Measurements from ENCODE around the gene DNAJC6.

The DNAJC6 gene

GRCh38 chr1:65311760-65312159 lies 2.4 kb downstream of the DNAJC6 start:
- Histone ChIP-seq H3K9me3 (ENCODE audit: low read length) (no peaks in the 10 kb centered on the region), H3K36me3 (ENCODE audit: insufficient read depth, low read length) (no peaks in the 10 kb centered on the region), H2AFZ (ENCODE audit: low read depth, low read length) (no peak overlapping the region), H3K4me3 (ENCODE audit: low read length) (no peak overlapping the region), H3K4me1 (ENCODE audit: insufficient read depth, low read length) (peaks cover 15% of the 10 kb centered on the region), H3K27me3 (ENCODE audit: insufficient read depth, low read length) (peaks cover 14% of the 10 kb centered on the region)

GRCh38 chr1:65316233-65316632 lies 6.9 kb downstream of the DNAJC6 start:
- H3K27me3 ChIP-seq (ENCODE audit: insufficient read depth, low read length): peaks cover 3% of the 10 kb centered on the region
- H3K36me3 ChIP-seq (ENCODE audit: insufficient read depth, low read length): no peaks in the 10 kb centered on the region
- H2AFZ ChIP-seq (ENCODE audit: low read depth, low read length): no peak overlapping the region
- peaks cover 3% of the 10 kb centered on the region for H3K9me3 ChIP-seq (ENCODE audit: low read length)
- H3K4me3 ChIP-seq (ENCODE audit: low read length): no peak overlapping the region
- H3K4me1 ChIP-seq (ENCODE audit: insufficient read depth, low read length): no peaks in the 10 kb centered on the region

GRCh38 chr1:65317866-65318653 lies 8.7 kb downstream of the DNAJC6 start:
- Histone ChIP-seq H3K9me3 (ENCODE audit: low read length) (peaks cover 3% of the 10 kb centered on the region), H3K4me3 (ENCODE audit: low read length) (no peak overlapping the region), H2AFZ (ENCODE audit: low read depth, low read length) (no peak overlapping the region), H3K4me1 (ENCODE audit: insufficient read depth, low read length) (no peaks in the 10 kb centered on the region), H3K27me3 (ENCODE audit: insufficient read depth, low read length) (peaks cover 3% of the 10 kb centered on the region), H3K36me3 (ENCODE audit: insufficient read depth, low read length) (no peaks in the 10 kb centered on the region)

GRCh38 chr1:65319141-65319540 lies 9.8 kb downstream of the DNAJC6 start:
- no peaks in the 10 kb centered on the region for H3K4me1 ChIP-seq (ENCODE audit: insufficient read depth, low read length)
- H2AFZ ChIP-seq (ENCODE audit: low read depth, low read length): no peak overlapping the region
- H3K9me3 ChIP-seq (ENCODE audit: low read length): peaks cover 3% of the 10 kb centered on the region
- H3K36me3 ChIP-seq (ENCODE audit: insufficient read depth, low read length): no peaks in the 10 kb centered on the region
- no peak overlapping the region for H3K4me3 ChIP-seq (ENCODE audit: low read length)
- H3K27me3 ChIP-seq (ENCODE audit: insufficient read depth, low read length): peaks cover 3% of the 10 kb centered on the region

- Histone ChIP-seq H3K27me3 (ENCODE audit: insufficient read depth, low read length) (peaks cover 3% of the 10 kb centered on the region), H3K4me3 (ENCODE audit: low read length) (no peak overlapping the region), H2AFZ (ENCODE audit: low read depth, low read length) (no peak overlapping the region), H3K9me3 (ENCODE audit: low read length) (peaks cover 3% of the 10 kb centered on the region), H3K4me1 (ENCODE audit: insufficient read depth, low read length) (no peaks in the 10 kb centered on the region), H3K36me3 (ENCODE audit: insufficient read depth, low read length) (no peaks in the 10 kb centered on the region)
Measured at GRCh38 chr1:65319754-65320153, 10.4 kb downstream of the DNAJC6 start.

- H3K27me3 ChIP-seq (ENCODE audit: insufficient read depth, low read length): peaks cover 3% of the 10 kb centered on the region
- no peak overlapping the region for H3K4me3 ChIP-seq (ENCODE audit: low read length)
- peaks cover 3% of the 10 kb centered on the region for H3K9me3 ChIP-seq (ENCODE audit: low read length)
Measured at GRCh38 chr1:65321879-65322278, 12.5 kb downstream of the DNAJC6 start.

GRCh38 chr1:65323246-65323645 lies 13.9 kb downstream of the DNAJC6 start:
- H3K9me3 ChIP-seq (ENCODE audit: low read length): peaks cover 3% of the 10 kb centered on the region
- H3K4me3 ChIP-seq (ENCODE audit: low read length): no peak overlapping the region
- no peak overlapping the region for H2AFZ ChIP-seq (ENCODE audit: low read depth, low read length)
- peaks cover 3% of the 10 kb centered on the region for H3K27me3 ChIP-seq (ENCODE audit: insufficient read depth, low read length)
- no peaks in the 10 kb centered on the region for H3K36me3 ChIP-seq (ENCODE audit: insufficient read depth, low read length)
- H3K4me1 ChIP-seq (ENCODE audit: insufficient read depth, low read length): no peaks in the 10 kb centered on the region

More at GRCh38 chr1:65321879-65322278, 12.5 kb downstream of the DNAJC6 start:
- no peak overlapping the region for H2AFZ ChIP-seq (ENCODE audit: low read depth, low read length)
- H3K4me1 ChIP-seq (ENCODE audit: insufficient read depth, low read length): no peaks in the 10 kb centered on the region
- H3K36me3 ChIP-seq (ENCODE audit: insufficient read depth, low read length): no peaks in the 10 kb centered on the region

GRCh38 chr1:65330021-65330420 lies 20.7 kb downstream of the DNAJC6 start:
- H3K27me3 ChIP-seq (ENCODE audit: insufficient read depth, low read length): peaks cover 5% of the 10 kb centered on the region
- H3K36me3 ChIP-seq (ENCODE audit: insufficient read depth, low read length): no peaks in the 10 kb centered on the region
- H3K4me3 ChIP-seq (ENCODE audit: low read length): no peak overlapping the region
- no peaks in the 10 kb centered on the region for H3K4me1 ChIP-seq (ENCODE audit: insufficient read depth, low read length)
- H2AFZ ChIP-seq (ENCODE audit: low read depth, low read length): no peak overlapping the region
- no peaks in the 10 kb centered on the region for H3K9me3 ChIP-seq (ENCODE audit: low read length)

- no peaks in the 10 kb centered on the region for H3K4me1 ChIP-seq (ENCODE audit: insufficient read depth, low read length)
- no peak overlapping the region for H2AFZ ChIP-seq (ENCODE audit: low read depth, low read length)
- H3K9me3 ChIP-seq (ENCODE audit: low read length): no peaks in the 10 kb centered on the region
- peaks cover 5% of the 10 kb centered on the region for H3K27me3 ChIP-seq (ENCODE audit: insufficient read depth, low read length)
- H3K36me3 ChIP-seq (ENCODE audit: insufficient read depth, low read length): no peaks in the 10 kb centered on the region
- no peak overlapping the region for H3K4me3 ChIP-seq (ENCODE audit: low read length)
Measured at GRCh38 chr1:65330822-65331221, 21.5 kb downstream of the DNAJC6 start.

GRCh38 chr1:65332821-65333220 lies 23.5 kb downstream of the DNAJC6 start:
- H3K27me3 ChIP-seq (ENCODE audit: insufficient read depth, low read length): peaks cover 2% of the 10 kb centered on the region
- H2AFZ ChIP-seq (ENCODE audit: low read depth, low read length): no peak overlapping the region
- H3K36me3 ChIP-seq (ENCODE audit: insufficient read depth, low read length): no peaks in the 10 kb centered on the region
- no peaks in the 10 kb centered on the region for H3K4me1 ChIP-seq (ENCODE audit: insufficient read depth, low read length)
- H3K9me3 ChIP-seq (ENCODE audit: low read length): no peaks in the 10 kb centered on the region
- H3K4me3 ChIP-seq (ENCODE audit: low read length): no peak overlapping the region

GRCh38 chr1:65334081-65334480 lies 24.7 kb downstream of the DNAJC6 start:
- no peaks in the 10 kb centered on the region for H3K9me3 ChIP-seq (ENCODE audit: low read length)
- no peaks in the 10 kb centered on the region for H3K36me3 ChIP-seq (ENCODE audit: insufficient read depth, low read length)
- no peak overlapping the region for H2AFZ ChIP-seq (ENCODE audit: low read depth, low read length)
- H3K27me3 ChIP-seq (ENCODE audit: insufficient read depth, low read length): peaks cover 2% of the 10 kb centered on the region
- no peak overlapping the region for H3K4me3 ChIP-seq (ENCODE audit: low read length)
- H3K4me1 ChIP-seq (ENCODE audit: insufficient read depth, low read length): no peaks in the 10 kb centered on the region

- no peaks in the 10 kb centered on the region for H3K4me1 ChIP-seq (ENCODE audit: insufficient read depth, low read length)
- no peaks in the 10 kb centered on the region for H3K9me3 ChIP-seq (ENCODE audit: low read length)
- no peak overlapping the region for H3K4me3 ChIP-seq (ENCODE audit: low read length)
- no peaks in the 10 kb centered on the region for H3K27me3 ChIP-seq (ENCODE audit: insufficient read depth, low read length)
- H2AFZ ChIP-seq (ENCODE audit: low read depth, low read length): no peak overlapping the region
- no peaks in the 10 kb centered on the region for H3K36me3 ChIP-seq (ENCODE audit: insufficient read depth, low read length)
Measured at GRCh38 chr1:65339866-65340468, 30.6 kb downstream of the DNAJC6 start.

- H3K4me1 ChIP-seq (ENCODE audit: insufficient read depth, low read length): no peaks in the 10 kb centered on the region
- H3K27me3 ChIP-seq (ENCODE audit: insufficient read depth, low read length): no peaks in the 10 kb centered on the region
- H2AFZ ChIP-seq (ENCODE audit: low read depth, low read length): no peak overlapping the region
Measured at GRCh38 chr1:65341381-65341780, 32.0 kb downstream of the DNAJC6 start.

More at GRCh38 chr1:65341381-65341780, 32.0 kb downstream of the DNAJC6 start:
- H3K36me3 ChIP-seq (ENCODE audit: insufficient read depth, low read length): no peaks in the 10 kb centered on the region
- H3K9me3 ChIP-seq (ENCODE audit: low read length): no peaks in the 10 kb centered on the region
- no peak overlapping the region for H3K4me3 ChIP-seq (ENCODE audit: low read length)

Data from neuron (in vitro differentiated cells).